Activated CD4-positive, CD25-positive, alpha-beta regulatory T cell treated with anti-CD3 and anti-CD28 coated beads, Interleukin-2, amount 50 U/mL, for 24 hours (primary cell): ENCODE data around the gene FYCO1.
A peak's percentile ranks its signal among the peaks of the same experiment; 100 is the strongest.

Experiments
- ATAC-seq, 2 donors: fragments of 150-1000 bp; cut with Tn5 transposase; one replicate each; pipeline ENCODE4 v1.10.0; 2021; ENCODE audit warnings: mild to moderate bottlenecking in 1 of 2, moderate library complexity in 1 of 2

The FYCO1 gene

GRCh38 chr3:45983770-45984169 lies 11.9 kb downstream of the FYCO1 start:
- ATAC-seq, result no peak

GRCh38 chr3:45981346-45982074 lies 14.1 kb downstream of the FYCO1 start:
- ATAC-seq, result peak; percentile 36 to 42

GRCh38 chr3:45980819-45981218 lies 14.8 kb downstream of the FYCO1 start:
- no peak for ATAC-seq

- peak; percentile 73 to 75 for ATAC-seq
Measured at GRCh38 chr3:45980229-45980813, 15.3 kb downstream of the FYCO1 start.

DNA sequence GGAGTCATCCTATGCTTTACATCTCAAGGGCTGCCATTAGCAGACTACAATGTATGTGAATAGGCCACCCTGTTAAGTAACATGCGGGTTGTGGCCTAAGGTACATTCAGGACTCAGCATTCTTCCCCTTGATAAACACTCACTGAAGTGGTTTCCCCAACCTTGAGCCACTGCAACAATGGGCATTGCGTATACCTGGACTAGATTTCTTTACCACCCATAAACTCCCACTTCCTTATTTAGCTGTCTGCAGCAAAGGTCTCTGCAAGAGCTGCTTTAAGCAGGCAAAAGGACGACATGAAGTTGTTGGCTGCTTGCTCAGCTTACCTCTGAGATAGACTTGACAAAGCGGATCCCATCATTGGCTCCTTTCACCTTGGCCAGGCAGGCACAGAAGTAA lies 16.2 kb downstream of the FYCO1 start:
- no peak for ATAC-seq

- ATAC-seq, result peak; percentile 28 to 33
Measured at GRCh38 chr3:45978006-45978761, 17.4 kb downstream of the FYCO1 start.

GRCh38 chr3:45976191-45977091 lies 19.2 kb downstream of the FYCO1 start:
- peak; percentile 5 to 6 for ATAC-seq

DNA sequence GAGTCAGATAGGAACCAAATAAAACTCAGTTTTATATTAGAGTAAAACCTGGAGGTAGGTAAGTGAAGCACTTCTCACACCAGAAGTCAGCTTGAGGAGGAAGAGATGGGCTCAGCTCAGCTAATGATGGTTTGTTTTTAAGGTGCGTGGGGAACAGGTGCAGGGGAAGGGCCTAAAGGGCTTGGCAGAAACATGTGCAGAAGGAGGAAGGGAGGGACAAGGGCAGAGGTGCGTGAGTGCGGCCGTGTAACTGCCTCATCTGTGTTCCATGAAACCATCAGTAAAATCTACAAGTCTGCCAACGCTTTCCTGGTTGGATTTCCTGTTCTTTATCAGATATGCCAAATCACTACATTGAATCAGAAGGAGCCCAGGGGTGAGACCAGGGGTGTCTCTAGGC lies 19.9 kb downstream of the FYCO1 start:
- no peak for ATAC-seq

DNA sequence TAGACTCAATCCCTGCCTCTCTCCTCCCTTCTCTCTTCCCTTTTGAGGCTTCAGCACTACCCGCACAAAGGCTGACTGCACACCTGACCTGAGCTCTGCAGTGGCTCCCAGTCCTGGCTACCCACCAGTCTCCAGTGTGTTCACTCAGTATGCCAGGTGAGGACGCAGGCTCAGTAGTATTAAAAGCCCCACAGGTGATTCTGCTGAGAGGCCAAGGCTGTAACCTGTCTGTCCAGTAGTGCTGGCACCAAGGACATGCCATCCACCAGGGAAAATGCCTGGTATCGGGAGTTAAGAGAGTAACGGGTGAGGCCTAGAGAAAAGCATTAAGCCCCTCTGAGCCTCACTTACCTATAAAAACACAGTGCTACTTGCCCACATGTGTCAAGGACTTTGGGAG lies 20.9 kb downstream of the FYCO1 start:
- no peak for ATAC-seq

GRCh38 chr3:45972534-45973402 lies 22.9 kb downstream of the FYCO1 start:
- peak; percentile 46 to 52 for ATAC-seq

DNA sequence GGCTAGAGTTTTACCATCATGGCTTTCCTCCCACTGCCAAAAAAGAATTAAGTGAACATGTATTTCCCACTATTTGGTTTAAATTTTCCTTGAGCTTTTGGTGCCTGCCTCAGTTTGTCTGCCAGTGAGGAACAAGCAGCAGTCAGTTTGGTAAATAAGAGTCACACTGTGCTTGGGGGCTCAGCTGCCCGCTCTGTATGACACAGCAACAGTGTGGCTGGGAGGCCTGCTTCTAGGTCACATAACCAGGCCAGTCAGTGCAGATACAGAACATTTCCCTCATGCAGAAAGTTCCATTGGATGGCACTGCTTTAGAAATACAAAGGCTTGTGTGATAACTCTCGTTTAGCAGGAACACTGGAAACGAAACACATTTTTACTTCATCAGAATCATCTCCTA lies 25.7 kb downstream of the FYCO1 start:
- no peak for ATAC-seq

GRCh38 chr3:45969116-45969515 lies 26.5 kb downstream of the FYCO1 start:
- ATAC-seq, result no peak

DNA sequence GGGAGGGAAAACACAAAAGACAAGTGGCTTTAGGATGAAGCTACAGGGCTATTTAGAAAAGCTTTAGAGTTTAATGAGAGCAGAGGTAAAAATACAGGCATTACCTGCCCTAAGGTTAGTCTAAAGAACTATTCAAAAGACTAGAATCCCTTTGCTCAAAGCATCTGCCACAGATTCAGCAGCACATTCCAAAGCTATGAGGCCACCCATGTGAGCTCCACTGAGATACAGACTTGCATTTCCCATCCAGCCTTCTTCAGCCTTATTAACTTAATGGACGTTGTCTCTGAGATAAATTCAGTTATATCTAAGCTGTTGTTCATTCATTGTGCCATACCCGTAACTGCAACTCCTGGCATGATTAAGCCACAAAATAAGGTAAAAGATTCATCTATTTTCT lies 26.9 kb downstream of the FYCO1 start:
- no peak for ATAC-seq

- ATAC-seq, result no peak
Measured at GRCh38 chr3:45968149-45968548, 27.5 kb downstream of the FYCO1 start.

DNA sequence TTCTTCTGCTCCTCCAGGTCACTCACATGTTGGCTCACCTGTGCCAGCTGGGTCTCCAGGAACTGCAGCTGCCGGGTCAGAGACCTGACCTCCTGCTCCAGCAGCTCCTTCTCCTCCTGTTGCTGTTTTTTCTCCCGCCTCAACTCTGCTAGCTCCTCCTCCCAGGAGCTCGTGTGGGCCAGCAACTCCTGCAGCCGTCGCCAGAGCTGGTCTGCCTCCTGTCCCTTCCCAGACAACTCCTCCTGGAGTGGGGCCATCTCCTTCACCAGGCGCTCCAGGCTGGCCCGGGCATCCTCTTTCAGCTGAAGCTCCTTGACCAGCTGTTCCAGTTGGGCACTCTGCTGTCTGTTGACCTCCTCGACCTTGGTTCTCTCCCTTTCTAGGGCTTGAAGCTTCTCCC lies 27.9 kb downstream of the FYCO1 start:
- no peak for ATAC-seq

DNA sequence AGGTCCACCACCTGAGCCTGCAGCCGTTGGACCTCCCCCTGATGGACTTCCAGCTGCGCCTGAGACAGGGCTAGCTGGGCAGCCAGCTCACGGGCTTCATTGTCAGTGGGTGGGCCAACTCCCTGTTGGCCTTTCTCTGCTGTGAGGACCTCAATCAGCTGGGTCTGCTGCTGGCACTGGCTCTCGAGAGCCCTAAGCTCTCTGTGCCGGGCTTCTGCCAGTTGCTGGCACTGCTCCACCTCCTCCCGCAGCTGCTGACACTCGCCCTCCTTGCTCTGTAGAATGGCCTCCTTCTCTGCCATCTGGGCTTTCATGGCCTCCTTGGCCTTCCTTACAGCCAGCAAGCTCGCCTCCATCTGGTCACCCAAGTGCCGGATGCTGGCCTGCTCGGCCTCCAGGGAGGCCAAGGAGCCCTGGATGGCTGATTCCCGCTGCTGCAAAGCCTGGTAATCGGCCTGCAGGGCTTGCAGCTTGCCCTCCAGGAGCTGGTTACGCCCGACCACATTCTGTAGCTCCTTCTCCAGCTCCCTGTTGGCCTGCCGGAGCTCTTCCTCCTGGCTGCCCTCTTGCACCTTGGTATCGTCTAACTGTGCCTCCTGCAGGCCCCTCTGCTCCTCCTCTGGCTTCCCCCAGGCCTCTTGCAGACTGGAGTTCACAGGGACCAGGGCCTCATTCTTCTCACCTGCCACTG lies 28.5 kb downstream of the FYCO1 start:
- ATAC-seq, result no peak

GRCh38 chr3:45966371-45966791 lies 29.2 kb downstream of the FYCO1 start:
- ATAC-seq, result no peak

DNA sequence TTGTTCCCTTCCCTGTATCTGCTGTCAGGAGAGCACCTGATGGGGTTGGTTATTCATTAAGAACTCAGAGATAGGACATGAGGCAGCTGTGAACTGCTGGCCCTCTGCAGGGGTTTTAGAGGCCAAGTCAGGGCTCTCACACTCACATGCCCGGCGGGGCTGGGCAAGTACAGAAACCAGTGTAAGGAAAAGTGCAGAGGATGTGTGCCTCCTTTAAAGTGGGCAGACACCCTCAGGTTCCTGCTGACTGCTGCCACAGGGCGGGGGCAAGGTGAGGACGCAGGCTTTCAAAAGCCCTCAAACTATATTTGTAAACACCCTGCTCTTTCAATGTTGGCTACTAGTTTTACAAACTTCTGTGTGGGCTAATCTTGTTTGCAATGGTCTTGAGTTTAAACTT lies 30.0 kb downstream of the FYCO1 start:
- no peak for ATAC-seq

DNA sequence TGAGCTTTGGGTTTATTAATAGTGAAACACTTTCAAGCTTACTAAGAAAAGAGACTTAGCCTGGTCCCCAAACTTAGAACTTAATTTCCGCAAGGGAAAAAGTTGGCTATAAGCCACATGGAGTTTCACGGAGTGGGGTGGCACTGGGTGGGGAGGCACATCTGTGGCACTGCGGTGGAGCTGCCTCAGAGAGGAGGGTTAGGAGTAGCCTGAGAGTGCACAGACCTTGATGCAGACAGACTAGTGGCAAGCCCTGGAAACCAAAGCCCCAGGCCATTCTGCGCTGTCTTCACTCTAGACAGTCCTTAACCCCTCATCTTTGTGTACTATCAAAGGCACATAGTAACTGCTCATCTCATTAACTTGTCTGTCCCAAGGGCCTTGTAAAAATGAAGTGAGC lies 30.4 kb downstream of the FYCO1 start:
- ATAC-seq, result no peak

DNA sequence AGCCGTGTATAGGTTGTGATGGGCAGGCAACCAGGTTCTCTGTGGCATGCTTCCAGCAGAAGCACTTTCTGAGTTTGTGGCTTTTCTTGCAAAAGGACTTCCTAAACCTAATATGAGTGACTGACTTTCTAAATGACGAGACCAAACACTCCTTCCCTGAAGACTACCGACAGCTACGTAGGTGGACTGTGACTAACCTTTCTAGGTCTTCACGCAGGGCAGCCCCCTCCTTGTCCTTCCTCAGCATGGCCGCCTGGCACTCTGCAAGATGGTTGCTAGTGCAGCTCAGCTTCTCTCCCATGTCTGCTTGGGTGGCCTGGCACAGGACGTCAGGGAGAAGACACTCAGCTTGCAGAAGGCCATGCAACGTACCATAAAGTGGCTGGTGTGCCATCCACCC lies 31.5 kb downstream of the FYCO1 start:
- peak; percentile 87 to 89 for ATAC-seq

DNA sequence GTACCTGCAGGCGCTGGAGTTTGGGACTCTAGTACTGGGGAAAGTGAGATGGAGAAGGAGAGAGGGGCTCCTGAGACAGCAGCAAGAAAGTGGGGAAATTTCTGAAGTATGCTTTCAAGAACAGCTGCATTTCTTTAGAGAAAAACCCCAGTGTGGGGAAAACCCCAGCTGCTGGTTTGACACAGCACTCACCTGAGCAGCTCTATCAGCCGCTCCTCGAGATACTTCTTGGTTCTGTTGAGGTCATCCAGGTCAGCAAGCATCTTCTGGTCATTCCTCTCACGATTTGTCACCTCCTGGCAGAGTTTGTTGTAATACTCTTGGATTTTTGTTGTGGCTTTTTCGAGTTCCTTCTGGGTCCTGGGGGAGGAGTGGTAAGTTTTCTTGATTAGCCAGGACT lies 33.6 kb downstream of the FYCO1 start:
- ATAC-seq, result peak; percentile 71 to 73
